Measurements from ENCODE around the gene ZNHIT1.
"Not testable (repeated sequence)": the region's sequence is repeated elsewhere in the genome, so short reads cannot be mapped to it uniquely, and the experiment has no call there.

Gene ZNHIT1

GRCh38 chr7:101239191-101239950 is 21.4 kb downstream of the ZNHIT1 start:
- Mint-ChIP-seq H3K4me1 (ENCODE audit: low read depth) (peaks cover 21% of the 10 kb centered on the region), H3K27ac (no peak overlapping the region), H3K9me3 (no peaks in the 10 kb centered on the region), H3K27me3 (no peaks in the 10 kb centered on the region), H3K36me3 (ENCODE audit: low read depth) (peaks cover 69% of the 10 kb centered on the region), H3K4me3 (no peak overlapping the region)
- DNase-seq = no peak

GRCh38 chr7:101239951-101240220 is 21.9 kb downstream of the ZNHIT1 start:
- no peak overlapping the region for H3K4me3 Mint-ChIP-seq
- peaks cover 73% of the 10 kb centered on the region for H3K36me3 Mint-ChIP-seq (ENCODE audit: low read depth)
- H3K27me3 Mint-ChIP-seq = no peaks in the 10 kb centered on the region
- H3K4me1 Mint-ChIP-seq (ENCODE audit: low read depth) = peaks cover 21% of the 10 kb centered on the region
- H3K27ac Mint-ChIP-seq = no peak overlapping the region
- no peaks in the 10 kb centered on the region for H3K9me3 Mint-ChIP-seq
- no peak for DNase-seq

- Mint-ChIP-seq H3K4me1 (ENCODE audit: low read depth) (peaks cover 26% of the 10 kb centered on the region), H3K9me3 (no peaks in the 10 kb centered on the region), H3K27me3 (no peaks in the 10 kb centered on the region), H3K27ac (no peak overlapping the region), H3K36me3 (ENCODE audit: low read depth) (peaks cover 79% of the 10 kb centered on the region), H3K4me3 (no peak overlapping the region)
- no peak for DNase-seq
Measured at GRCh38 chr7:101240226-101241014, 22.5 kb downstream of the ZNHIT1 start.

GRCh38 chr7:101241015-101241363 is 23.0 kb downstream of the ZNHIT1 start:
- peaks cover 32% of the 10 kb centered on the region for H3K4me1 Mint-ChIP-seq (ENCODE audit: low read depth)
- no peaks in the 10 kb centered on the region for H3K9me3 Mint-ChIP-seq
- H3K4me3 Mint-ChIP-seq = no peak overlapping the region
- peaks cover 84% of the 10 kb centered on the region for H3K36me3 Mint-ChIP-seq (ENCODE audit: low read depth)
- no peaks in the 10 kb centered on the region for H3K27me3 Mint-ChIP-seq
- no peak overlapping the region for H3K27ac Mint-ChIP-seq
- no peak for DNase-seq

GRCh38 chr7:101241443-101242349 is 23.7 kb downstream of the ZNHIT1 start:
- Mint-ChIP-seq H3K36me3 (ENCODE audit: low read depth) (peaks cover 81% of the 10 kb centered on the region), H3K4me1 (ENCODE audit: low read depth) (peaks cover 34% of the 10 kb centered on the region), H3K4me3 (no peak overlapping the region), H3K9me3 (no peaks in the 10 kb centered on the region), H3K27me3 (no peaks in the 10 kb centered on the region), H3K27ac (no peak overlapping the region)
- no peak for DNase-seq

GRCh38 chr7:101243646-101244374 is 25.8 kb downstream of the ZNHIT1 start:
- H3K4me1 Mint-ChIP-seq (ENCODE audit: low read depth) = peaks cover 43% of the 10 kb centered on the region
- peaks cover 80% of the 10 kb centered on the region for H3K36me3 Mint-ChIP-seq (ENCODE audit: low read depth)

GRCh38 chr7:101244375-101245146 is 26.6 kb downstream of the ZNHIT1 start, which contains the start of gene FIS1:
Gene FIS1, minus strand, starts transcription at chr7:101245081. Its CDS starts 77 bp downstream, at chr7:101245004.
- Mint-ChIP-seq H3K27ac (peak within 1 kb of the TSS; percentile 99), H3K27me3 (no peaks in the 10 kb centered on the region), H3K36me3 (ENCODE audit: low read depth) (peaks cover 81% of the 10 kb centered on the region), H3K9me3 (no peaks in the 10 kb centered on the region), H3K4me3 (peak within 1 kb of the TSS; percentile 99), H3K4me1 (ENCODE audit: low read depth) (peaks cover 47% of the 10 kb centered on the region)
- DNase-seq = peak; percentile 98

More at GRCh38 chr7:101243646-101244374, 25.8 kb downstream of the ZNHIT1 start:
- DNase-seq = no peak
- Mint-ChIP-seq H3K27me3 (no peaks in the 10 kb centered on the region), H3K27ac (peak overlapping the region; percentile 99), H3K9me3 (no peaks in the 10 kb centered on the region), H3K4me3 (peak overlapping the region; percentile 99)

- Mint-ChIP-seq H3K4me3 (peak overlapping the region; percentile 99), H3K4me1 (ENCODE audit: low read depth) (peaks cover 50% of the 10 kb centered on the region), H3K9me3 (no peaks in the 10 kb centered on the region), H3K27me3 (no peaks in the 10 kb centered on the region), H3K27ac (peak overlapping the region; percentile 99), H3K36me3 (ENCODE audit: low read depth) (peaks cover 79% of the 10 kb centered on the region)
- no peak for DNase-seq
Measured at GRCh38 chr7:101245147-101245668, 27.2 kb downstream of the ZNHIT1 start.

GRCh38 chr7:101248276-101248675 is 30.3 kb downstream of the ZNHIT1 start:
- Mint-ChIP-seq H3K27me3 (no peaks in the 10 kb centered on the region), H3K4me1 (ENCODE audit: low read depth) (peaks cover 54% of the 10 kb centered on the region), H3K27ac (peak overlapping the region; percentile 59)

GRCh38 chr7:101250324-101250723 is 32.4 kb downstream of the ZNHIT1 start:
- H3K4me3 Mint-ChIP-seq = peak overlapping the region; percentile 97
- no peaks in the 10 kb centered on the region for H3K27me3 Mint-ChIP-seq
- H3K9me3 Mint-ChIP-seq = no peaks in the 10 kb centered on the region
- DNase-seq = no peak
- peak overlapping the region; percentile 97 for H3K27ac Mint-ChIP-seq
- H3K4me1 Mint-ChIP-seq (ENCODE audit: low read depth) = peaks cover 42% of the 10 kb centered on the region
- peaks cover 52% of the 10 kb centered on the region for H3K36me3 Mint-ChIP-seq (ENCODE audit: low read depth)

More at GRCh38 chr7:101248276-101248675, 30.3 kb downstream of the ZNHIT1 start:
- Mint-ChIP-seq H3K36me3 (ENCODE audit: low read depth) (peaks cover 71% of the 10 kb centered on the region), H3K4me3 (no peak overlapping the region), H3K9me3 (no peaks in the 10 kb centered on the region)
- no peak for DNase-seq

- DNase-seq = peak; percentile 99
- Mint-ChIP-seq H3K27me3 (no peaks in the 10 kb centered on the region), H3K4me1 (ENCODE audit: low read depth) (peaks cover 32% of the 10 kb centered on the region), H3K9me3 (no peaks in the 10 kb centered on the region), H3K36me3 (ENCODE audit: low read depth) (peaks cover 40% of the 10 kb centered on the region), H3K4me3 (peak overlapping the region; percentile 97), H3K27ac (peak overlapping the region; percentile 97)
Measured at GRCh38 chr7:101251871-101252659, 34.1 kb downstream of the ZNHIT1 start.

GRCh38 chr7:101253199-101253598 is 35.2 kb downstream of the ZNHIT1 start:
- DNase-seq, H3K9me3 Mint-ChIP-seq, H3K27me3 Mint-ChIP-seq, H3K27ac Mint-ChIP-seq: not testable (repeated sequence)
- Mint-ChIP-seq H3K36me3 (ENCODE audit: low read depth) (peaks cover 31% of the 10 kb centered on the region), H3K4me1 (ENCODE audit: low read depth) (peaks cover 25% of the 10 kb centered on the region), H3K4me3 (peak overlapping the region; percentile 97)
